Heart left ventricle (tissue), 16 donors: Measurements from ENCODE around the gene RAI1. TPM values are rescaled to one million over a fixed set of nuclear protein-coding genes. Genes with fewer than 3 reads are reported as not detected.

Experiments used
- ATAC-seq, 4 donors: fragments of 200-7000 bp; cut with Tn5 transposase; one replicate each; pipeline ENCODE4 v1.9.1; 2020 to 2022; ENCODE audit warnings: moderate library complexity in 4 of 4, mild to moderate bottlenecking in 3 of 4, moderate number of reproducible peaks in 1 of 4
- DNase-seq, 5 donors: peaks; one replicate each; pipeline ENCODE4 v3.0.0-alpha.2; 2020
- H3K27ac ChIP-seq, 12 donors: fragments of 200-600 bp; sonication (generic) in 4 of 12; one replicate each; pipeline versions ENCODE4 v1.5.0 to v1.8.0; 2016 to 2022; ENCODE audit warnings: mild to moderate bottlenecking in 2 of 12
- H3K27me3 ChIP-seq, 9 donors: fragments of 200-600 bp; sonication (generic) in 2 of 9; one replicate each; pipeline versions ENCODE4 v1.5.1 to v1.8.0; 2016 to 2022; ENCODE audit warnings: mild to moderate bottlenecking in 3 of 9
- H3K36me3 ChIP-seq, 9 donors: fragments of 200-600 bp; sonication (generic) in 2 of 9; one replicate each; pipeline versions ENCODE4 v1.5.0 to v1.8.0; 2018 to 2022; ENCODE audit warnings: mild to moderate bottlenecking in 2 of 9
- H3K4me1 ChIP-seq, 12 donors: fragments of 200-600 bp; sonication (generic) in 4 of 12; one replicate each; pipeline versions ENCODE4 v1.5.0 to v1.8.0; 2016 to 2022; ENCODE audit warnings: mild to moderate bottlenecking in 3 of 12
- H3K4me3 ChIP-seq, 12 donors: fragments of 200-600 bp; sonication (generic) in 4 of 12; one replicate each; pipeline versions ENCODE4 v1.5.0 to v1.8.0; 2017 to 2022; ENCODE audit warnings: mild to moderate bottlenecking in 9 of 12, moderate library complexity in 4 of 12
- H3K9me3 ChIP-seq, 12 donors: fragments of 200-600 bp; sonication (generic) in 4 of 12; one replicate each; pipeline versions ENCODE4 v1.5.0 to v1.8.0; 2016 to 2022; ENCODE audit warnings: mild to moderate bottlenecking in 1 of 12
- CTCF ChIP-seq, 12 donors: fragments of 200-600 bp; sonication (generic) in 4 of 12; IDR thresholded peaks; one replicate each; pipeline versions ENCODE4 v1.5.0 to v1.8.0; 2018 to 2022; ENCODE audit warnings: antibody characterized with exemption in 12 of 12, mild to moderate bottlenecking in 5 of 12
- POLR2A ChIP-seq, 2 donors: fragments of 450-650 bp; IDR thresholded peaks; one replicate each; pipeline ENCODE4 v1.6.1; 2017; ENCODE audit warnings: antibody characterized with exemption in 2 of 2, mild to moderate bottlenecking in 2 of 2, moderate library complexity in 2 of 2
- WGBS, 4 donors: extraction: QIAGEN DNeasy Blood & Tissue Kit in 2 of 4; methylation state at CpG; one replicate each; pipeline versions ENCODE4 v1.1.5 to v1.1.7; 2013 to 2018; 5-methylcytosine and 5-hydroxymethylcytosine counted together
- intact Hi-C, 10 donors: fragments of 100-400 bp; cut with DNase I; formaldehyde crosslinking; loops; one replicate each; pipeline versions ENCODE4 v1.11.1 to v1.14.2; 2022
- polyA plus RNA-seq, 2 donors: library from polyadenylated mRNA; stranded (reverse); fragments of 200-250 nt; gene quantifications; one replicate each; pipeline ENCODE4 v1.2.3, GENCODE V29; 2013
- total RNA-seq, 9 donors: library from RNA; depleted of rRNA in 2 of 9; stranded (reverse); fragments of >200 nt in 2 of 9; fragmentation: NEBNext Ultra II Directional in 3 of 9; extraction: Animal tissue kit (Norgen Biotek cat#: 25700) in 3 of 9; gene quantifications; one replicate each; pipeline versions ENCODE4 v1.1.0 to v1.2.4, GENCODE V29; 2016 to 2023
- donor health status: ischemic (EF 13 %, LVEDD 7.1; RV severe dilation, severe dysfunction).
- donor health status: healthy with polysubstance abuse.
- donor health status: DM: no; HTN: yes; CAD: no.
- donor health status: DM: no; HTN: no; CAD: no.
- donor health status: ischemic (EF 25% LVEDD 6.9; RV normal size, moderate dysfunction).
- donor health status: ischemic (EF 25% LVEDD 5.7; RV mildly dilated, moderate dysfunction).
- donor health status: healthy.
- donor health status: DM: yes; HTN: yes; CAD: no.
- donor health status: ischemic (EF 35%, LVEDD 5.7; RV mildly dilated, moderate dysfunction).
- donor health status: nonischemic (EF 11% LVEDD 7.7; RV severe dilation, severe dysfunction).
- donor health status: DM: yes; HTN: yes; CAD: no.
- donor health status: PGD.
- donor health status: ischemic (EF 29% LVEDD 5.4; RV normal size, mild dysfunction).
- donor health status: nonischemic (EF 23%, LVEDD 6.1; RV moderate dilation, normal function).

The RAI1 gene
- total and polyA plus RNA-seq, 11 donors = 15.1 to 37.2 (median 20.8) TPM

- intact Hi-C loops = loop anchor here in 2 of 10 donors (2.0 to 5.0 kb wide), 2 partner anchors 44 to 45 kb away; partner anchors contain the start of gene RAI1 (in 2 of the 2)
- TF ChIP-seq POLR2A (IDR thresholded peaks at IDR 0.05) = no peak
- TF ChIP-seq CTCF (IDR thresholded peaks at IDR 0.05) = no peak
- WGBS, 4 donors = 44 to 71% (median 58%) methylated on average over 7 of the region's 7 CpGs
- Histone ChIP-seq H3K4me3 (peak overlapping the region in 1 of 12 donors; percentile 54), H3K4me1 (peaks cover 0 to 63% (median 37%) of the 10 kb centered on the region in 12 donors), H3K27me3 (peaks cover 0 to 16% (median 0%) of the 10 kb centered on the region in 9 donors), H3K27ac (peak overlapping the region in 7 of 12 donors; percentile 1 to 71 (median 51)), H3K9me3 (no peaks in the 10 kb centered on the region), H3K36me3 (no peaks in the 10 kb centered on the region)
- ATAC-seq (peak in 1 of 4 donors; percentile 35), DNase-seq (no peak)
These were observed 44.6 kb downstream of the RAI1 start for GRCh38 chr17:17725752-17726457.

GRCh38 chr17:17726458-17727060, 45.3 kb downstream of the RAI1 start:
- WGBS, 4 donors = 54 to 62% (median 58%) methylated on average over 6 of the region's 6 CpGs
- ATAC-seq = no peak
- H3K4me1 ChIP-seq = peaks cover 0 to 65% (median 41%) of the 10 kb centered on the region in 12 donors
- no peaks in the 10 kb centered on the region for H3K36me3 ChIP-seq
- H3K4me3 ChIP-seq = no peak overlapping the region
- no peak for DNase-seq
- H3K27ac ChIP-seq = peak overlapping the region in 6 of 12 donors; percentile 13 to 71 (median 59)
- H3K9me3 ChIP-seq = no peaks in the 10 kb centered on the region
- intact Hi-C loops = loop anchor here in 1 of 10 donors (5.0 kb wide), 1 partner anchor 44 kb away; the partner anchor contains the start of gene RAI1
- H3K27me3 ChIP-seq = peaks cover 0 to 16% (median 0%) of the 10 kb centered on the region in 9 donors
- TF ChIP-seq POLR2A (IDR thresholded peaks at IDR 0.05) (no peak), CTCF (IDR thresholded peaks at IDR 0.05) (no peak)

GRCh38 chr17:17727111-17727659, 45.9 kb downstream of the RAI1 start:
- intact Hi-C loops = loop anchor here in 1 of 10 donors (5.0 kb wide), 1 partner anchor 45 kb away; the partner anchor contains the start of gene RAI1
- Histone ChIP-seq H3K36me3 (no peaks in the 10 kb centered on the region), H3K27ac (peak overlapping the region in 1 of 12 donors; percentile 1), H3K4me1 (peaks cover 0 to 65% (median 41%) of the 10 kb centered on the region in 12 donors), H3K4me3 (no peak overlapping the region), H3K27me3 (peaks cover 0 to 15% (median 0%) of the 10 kb centered on the region in 9 donors), H3K9me3 (no peaks in the 10 kb centered on the region)
- 90 to 91% (median 91%) methylated on average over 13 of the region's 13 CpGs for WGBS, 4 donors
- DNase-seq (no peak), ATAC-seq (no peak)
- TF ChIP-seq CTCF (IDR thresholded peaks at IDR 0.05) = no peak
- no peak for TF ChIP-seq POLR2A (IDR thresholded peaks at IDR 0.05)

- intact Hi-C loops = loop anchor here in 1 of 10 donors (5.0 kb wide), 1 partner anchor 46 kb away; the partner anchor contains the start of gene RAI1
- Histone ChIP-seq H3K27me3 (peaks cover 0 to 10% (median 0%) of the 10 kb centered on the region in 9 donors), H3K4me1 (peaks cover 0 to 66% (median 43%) of the 10 kb centered on the region in 12 donors), H3K9me3 (no peaks in the 10 kb centered on the region), H3K27ac (no peak overlapping the region), H3K36me3 (no peaks in the 10 kb centered on the region), H3K4me3 (no peak overlapping the region)
- DNase-seq (no peak), ATAC-seq (no peak)
- TF ChIP-seq CTCF (IDR thresholded peaks at IDR 0.05) (no peak), POLR2A (IDR thresholded peaks at IDR 0.05) (no peak)
- WGBS, 4 donors = 80 to 88% (median 83%) methylated on average over 10 of the region's 10 CpGs
These were observed 46.9 kb downstream of the RAI1 start for GRCh38 chr17:17728146-17728545.
